IMR-90 (cell line): ENCODE results near the gene UPF1.

Source experiments
- CTCF ChIP-seq: conservative IDR thresholded peaks from 2 replicates; pipeline ENCODE4 v1.5.1; 2012; ENCODE audit warnings: mild to moderate bottlenecking, low read depth, low read length, improper control_type of control experiment
- FOS ChIP-seq: fragments of 150-350 bp; IDR thresholded peaks from 2 replicates; pipeline ENCODE4 v1.6.1; 2016; ENCODE audit warnings: low read depth, low read length
- POLR2A ChIP-seq: IDR thresholded peaks from 2 replicates; pipeline ENCODE4 v1.6.1; 2012; ENCODE audit warnings: mild to moderate bottlenecking, low read depth, low read length
- RAD21 ChIP-seq: IDR thresholded peaks from 2 replicates; pipeline ENCODE4 v1.6.1; 2012; ENCODE audit warnings: low read length, improper control_type of control experiment
- RFX5 ChIP-seq: IDR thresholded peaks from 2 replicates; pipeline ENCODE4 v1.8.0; 2012; ENCODE audit warnings: low read depth, mild to moderate bottlenecking, low read length, moderate library complexity
- SMC3 ChIP-seq: fragments of 150-350 bp; IDR thresholded peaks from 2 replicates; pipeline ENCODE4 v1.6.1; 2016; ENCODE audit warnings: low read depth, mild to moderate bottlenecking, antibody characterized with exemption, low read length, moderate library complexity

- no peak for TF ChIP-seq CTCF
- TF ChIP-seq POLR2A: no peak
- TF ChIP-seq RFX5: no peak
- no peak for TF ChIP-seq FOS
- TF ChIP-seq SMC3: no peak
- no peak for TF ChIP-seq RAD21
Observed at GRCh38 chr19:18913466-18913865, 81.7 kb downstream of the UPF1 start.
